ENCODE results near the gene CNN2. TPM values are rescaled to one million over a fixed set of nuclear protein-coding genes. Genes with fewer than 3 reads are reported as not detected.

Gene CNN2
- total and polyA plus RNA-seq, 9 of the 15 experiments (the other 6 are each of a cell fraction or from before 2014, with no cell fraction given), result 12.1 to 174 (median 52.7) TPM

DNA sequence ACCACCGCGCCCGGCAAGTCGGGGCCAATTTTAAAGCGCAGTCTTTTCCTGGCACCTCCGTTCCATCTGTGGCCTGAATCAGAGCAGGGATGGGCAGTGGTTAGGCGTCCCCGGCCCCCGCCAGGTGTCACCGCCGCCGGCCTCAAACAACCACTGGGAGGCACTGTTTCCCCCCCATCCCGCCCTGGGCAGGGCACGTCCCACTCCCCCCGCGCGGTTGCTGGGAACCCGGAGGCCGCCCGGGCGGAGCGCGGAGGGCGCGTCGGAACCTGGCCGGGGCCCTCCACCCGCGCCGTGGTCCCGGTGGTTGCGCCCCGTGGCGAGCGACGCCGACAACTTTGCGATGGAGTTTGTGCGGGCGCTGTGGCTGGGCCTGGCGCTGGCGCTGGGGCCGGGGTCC, 26.3 kb upstream of the CNN2 start, which contains the start of gene GRIN3B (continued):
- peak; percentile 59; the same call in 1 of the 2 replicates for TF ChIP-seq REST (IDR thresholded peaks at IDR 0.05; ENCODE audit: borderline replicate concordance)
- TF ChIP-seq REST (CRISPR knock-in tag; IDR thresholded peaks at IDR 0.05; ENCODE audit: low read depth), result no peak
- TF ChIP-seq RB1 (IDR thresholded peaks at IDR 0.05; ENCODE audit: low read depth), result peak; percentile 45; the same call in 1 of the 2 replicates
- no peak for TF ChIP-seq SMAD1 (IDR thresholded peaks at IDR 0.05; ENCODE audit: low read depth, low read length, partially characterized antibody)
- TF ChIP-seq ZKSCAN3 (CRISPR knock-in tag; IDR thresholded peaks at IDR 0.05), result no peak
- no peak for TF ChIP-seq PURB (CRISPR knock-in tag; IDR thresholded peaks at IDR 0.05; ENCODE audit: low read depth)
- TF ChIP-seq, protein P1, sequence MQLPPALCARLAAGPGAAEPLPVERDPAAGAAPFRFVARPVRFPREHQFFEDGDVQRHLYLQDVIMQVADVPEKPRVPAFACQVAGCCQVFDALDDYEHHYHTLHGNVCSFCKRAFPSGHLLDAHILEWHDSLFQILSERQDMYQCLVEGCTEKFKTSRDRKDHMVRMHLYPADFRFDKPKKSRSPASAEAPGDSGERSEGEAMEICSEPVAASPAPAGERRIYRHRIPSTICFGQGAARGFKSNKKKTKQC (CRISPR knock-in tag; IDR thresholded peaks at IDR 0.05), result peak; percentile 38; the same call in 1 of the 2 replicates
- TF ChIP-seq FOSL1 (tag; conservative IDR thresholded peaks at IDR 0.05), result no peak
- no peak for TF ChIP-seq PHB (CRISPR knock-in tag; IDR thresholded peaks at IDR 0.05)
- TF ChIP-seq YY1 (IDR thresholded peaks at IDR 0.05; ENCODE audit: borderline replicate concordance in 1 of 3, control insufficient read depth in 1 of 3, extremely low read depth in 1 of 3, insufficient read depth in 3 of 3, insufficient read length in 1 of 3, insufficient replicate concordance in 2 of 3, low read depth in 1 of 3, low read length in 2 of 3), result peak in 1 of 3 experiments; percentile 17
- peak; percentile 8 for TF ChIP-seq CTCFL (IDR thresholded peaks at IDR 0.05; ENCODE audit: borderline replicate concordance, insufficient read depth, low read depth, low read length, poor library complexity, severe bottlenecking)
- no peak for TF ChIP-seq ELF4 (CRISPR knock-in tag; IDR thresholded peaks at IDR 0.05)
- peak in 1 of 2 experiments; percentile 39; a peak in 1 of 4 replicates for TF ChIP-seq KDM1A (IDR thresholded peaks at IDR 0.05)
- TF ChIP-seq ESRRA (IDR thresholded peaks at IDR 0.05; ENCODE audit: borderline replicate concordance, low read depth), result no peak; the same call in 1 of the 2 replicates
- TF ChIP-seq PHF8 (IDR thresholded peaks at IDR 0.05; ENCODE audit: borderline replicate concordance, low read length), result peak; percentile 21; the same call in 1 of the 2 replicates
- 0 out of 2 replicates have a peak, but pooled peaks have one; percentile 12 for TF ChIP-seq ATF7 (IDR thresholded peaks at IDR 0.05)
- TF ChIP-seq BHLHE40 (IDR thresholded peaks at IDR 0.05; ENCODE audit: low read length), result peak; percentile 16; the same call in 1 of the 2 replicates
- TF ChIP-seq SREBF1 (IDR thresholded peaks at IDR 0.05; ENCODE audit: borderline replicate concordance, low read depth, low read length), result no peak
